HepG2 (cell line): Measurements from ENCODE around the gene METTL1. TPM values are rescaled to one million over a fixed set of nuclear protein-coding genes. Genes with fewer than 3 reads are reported as not detected.

Experiments used
- ATF7 ChIP-seq, 2 experiments: fragments of 450-650 bp in 1 of 2; sonication (generic) in 1 of 2; formaldehyde crosslinking in 1 of 2; IDR thresholded peaks; 2 replicates each; pipeline versions ENCODE4 v1.4.0 to v1.6.1; 2016 to 2020; ENCODE audit warnings: antibody characterized with exemption in 1 of 2, mild to moderate bottlenecking in 1 of 2, missing genetic modification reagents in 1 of 2
- DMAP1 ChIP-seq: IDR thresholded peaks from 2 replicates; pipeline ENCODE4 v1.6.1; 2016
- ETV6 ChIP-seq: sonication (generic); formaldehyde crosslinking; conservative IDR thresholded peaks from 2 replicates; pipeline ENCODE4 v1.4.0; 2020; ENCODE audit warnings: missing genetic modification reagents
- FOXA3 ChIP-seq: IDR thresholded peaks from 2 replicates; pipeline ENCODE4 v1.6.1; 2016; ENCODE audit warnings: missing genetic modification reagents, missing compliant biosample characterization
- KDM1A ChIP-seq: IDR thresholded peaks from 2 replicates; pipeline ENCODE4 v1.6.1; 2016; ENCODE audit warnings: missing compliant biosample characterization
- KDM2A ChIP-seq: sonication (generic); formaldehyde crosslinking; IDR thresholded peaks from 2 replicates; pipeline ENCODE4 v1.4.0; 2020; ENCODE audit warnings: low read depth, missing genetic modification reagents, borderline replicate concordance
- KMT2A ChIP-seq: sonication (generic); formaldehyde crosslinking; IDR thresholded peaks from 2 replicates; pipeline ENCODE4 v1.4.0; 2020; ENCODE audit warnings: missing genetic modification reagents
- NFKBIZ ChIP-seq: IDR thresholded peaks from 2 replicates; pipeline ENCODE4 v1.6.1; 2018; ENCODE audit warnings: missing genetic modification reagents, missing compliant biosample characterization
- ZNF441 ChIP-seq: sonication (generic); formaldehyde crosslinking; IDR thresholded peaks from 2 replicates; pipeline ENCODE4 v1.7.0; 2021; ENCODE audit warnings: missing genetic modification reagents, borderline replicate concordance
- ZNF614 ChIP-seq: IDR thresholded peaks from 2 replicates; pipeline ENCODE4 v1.6.1; 2018; ENCODE audit warnings: missing biosample characterization, missing genetic modification reagents, inconsistent platforms, borderline replicate concordance
- ZNF652 ChIP-seq: IDR thresholded peaks from 2 replicates; pipeline ENCODE4 v1.6.1; 2016; ENCODE audit warnings: low read depth, borderline replicate concordance
- ZNF749 ChIP-seq: sonication (generic); formaldehyde crosslinking; IDR thresholded peaks from 2 replicates; pipeline ENCODE4 v1.8.0; 2022; ENCODE audit warnings: mild to moderate bottlenecking, missing genetic modification reagents, moderate library complexity, borderline replicate concordance
- polyA plus RNA-seq, 8 experiments: library from polyadenylated mRNA; depleted of rRNA in 3 of 8; stranded (reverse) in 7 of 8; unstranded in 1 of 8; fragments of >200 nt; fragmentation: Illumina TruSeq in 4 of 8; extraction: Trizol in 4 of 8; gene quantifications; 2 replicates each; pipeline versions ENCODE4 v1.2.1 to v1.2.3, GENCODE V29; 2011 to 2016; ENCODE audit warnings: low read depth in 4 of 8, missing spikeins in 1 of 8, mixed read lengths in 1 of 8; ENCODE audit not compliant: insufficient read depth in 1 of 8
- total RNA-seq, 5 experiments: library from RNA; depleted of rRNA; stranded (reverse); fragments of >200 nt; fragmentation: Illumina TruSeq; extraction: Trizol; gene quantifications; 2 replicates each; pipeline ENCODE4 v1.2.3, GENCODE V29; 2016; ENCODE audit warnings: low read depth in 1 of 5
- TF ChIP-seq, protein P1 (sequence below), 2 experiments: sonication (generic) in 1 of 2; formaldehyde crosslinking in 1 of 2; IDR thresholded peaks; 2 replicates each; pipeline versions ENCODE4 v1.5.1 to v1.6.1; 2011 to 2020; ENCODE audit warnings: borderline replicate concordance in 1 of 2, low read depth in 1 of 2, low read length in 1 of 2, mild to moderate bottlenecking in 1 of 2, missing genetic modification reagents in 1 of 2, moderate library complexity in 1 of 2
- TF ChIP-seq, protein P2 (sequence below): sonication (generic); formaldehyde crosslinking; IDR thresholded peaks from 2 replicates; pipeline ENCODE4 v1.4.0; 2020; ENCODE audit warnings: missing genetic modification reagents
- TF ChIP-seq, protein P3 (sequence below): sonication (generic); formaldehyde crosslinking; IDR thresholded peaks from 2 replicates; pipeline ENCODE4 v1.4.0; 2020; ENCODE audit warnings: missing genetic modification reagents
- TF ChIP-seq, protein P4 (sequence below): sonication (generic); formaldehyde crosslinking; IDR thresholded peaks from 2 replicates; pipeline ENCODE4 v1.4.0; 2020; ENCODE audit warnings: missing genetic modification reagents, borderline replicate concordance
- TF ChIP-seq, protein P5 (sequence below): sonication (generic); formaldehyde crosslinking; IDR thresholded peaks from 2 replicates; pipeline ENCODE4 v1.8.0; 2022; ENCODE audit warnings: mild to moderate bottlenecking, missing genetic modification reagents, moderate library complexity

The METTL1 gene
- total and polyA plus RNA-seq, 2 of the 13 experiments (the other 11 are each of a cell fraction or from before 2014, with no cell fraction given) = 34.7 to 36.9 TPM

DNA sequence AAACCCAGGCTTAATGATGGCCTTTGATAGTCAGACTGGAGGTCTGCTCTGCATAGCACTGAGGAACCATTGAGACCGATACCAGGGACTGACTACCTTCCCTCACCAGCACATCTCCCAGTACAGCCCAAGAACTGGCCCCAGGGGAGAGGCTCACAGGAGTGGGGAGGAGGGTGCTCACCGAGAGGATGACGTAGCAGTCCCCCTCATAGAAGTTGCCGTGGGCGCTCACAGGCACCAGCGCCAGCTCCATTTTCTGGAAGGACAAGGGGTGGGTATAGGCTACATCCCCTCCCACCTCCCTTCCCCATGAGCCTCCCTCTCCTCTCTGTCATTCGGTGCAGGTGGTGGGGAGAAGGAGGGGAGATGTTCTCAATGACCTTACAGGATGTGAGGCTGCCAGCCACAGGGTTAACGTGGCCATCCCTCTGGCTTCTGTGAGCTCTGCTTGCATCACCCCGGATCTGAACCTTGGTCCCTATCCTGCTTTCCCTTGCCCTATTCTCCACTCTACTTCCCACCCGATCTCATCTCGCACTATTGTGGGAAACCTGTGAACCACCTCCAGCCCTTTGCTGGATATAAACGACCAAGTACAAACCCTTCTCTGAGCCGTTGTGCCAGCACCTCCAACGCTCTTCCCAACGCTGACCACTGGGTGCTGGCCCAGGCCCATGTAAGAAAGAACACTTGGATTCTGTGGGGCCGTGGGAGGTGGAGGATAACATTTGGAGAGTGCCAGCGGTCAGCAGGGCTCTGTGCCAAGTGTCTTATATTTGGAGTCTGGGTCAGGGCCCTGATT, 42.3 kb upstream of the METTL1 start (continued):
- TF ChIP-seq, protein P1, sequence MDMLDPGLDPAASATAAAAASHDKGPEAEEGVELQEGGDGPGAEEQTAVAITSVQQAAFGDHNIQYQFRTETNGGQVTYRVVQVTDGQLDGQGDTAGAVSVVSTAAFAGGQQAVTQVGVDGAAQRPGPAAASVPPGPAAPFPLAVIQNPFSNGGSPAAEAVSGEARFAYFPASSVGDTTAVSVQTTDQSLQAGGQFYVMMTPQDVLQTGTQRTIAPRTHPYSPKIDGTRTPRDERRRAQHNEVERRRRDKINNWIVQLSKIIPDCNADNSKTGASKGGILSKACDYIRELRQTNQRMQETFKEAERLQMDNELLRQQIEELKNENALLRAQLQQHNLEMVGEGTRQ (IDR thresholded peaks at IDR 0.05; ENCODE audit: low read depth, low read length) = no peak
- TF ChIP-seq, protein P1 (CRISPR knock-in tag; IDR thresholded peaks at IDR 0.05; ENCODE audit: borderline replicate concordance) = no peak
- TF ChIP-seq ZNF441 (CRISPR knock-in tag) = 0 out of 2 replicates have a peak, but pooled peaks have one; percentile 54
- peak; percentile 52; the same call in 1 of the 2 replicates for TF ChIP-seq DMAP1 (CRISPR knock-in tag)
- 0 out of 2 replicates have a peak, but pooled peaks have one; percentile 10 for TF ChIP-seq ATF7 (IDR thresholded peaks at IDR 0.05)
- no peak for TF ChIP-seq ATF7 (CRISPR knock-in tag; IDR thresholded peaks at IDR 0.05)
- TF ChIP-seq, protein P2, sequence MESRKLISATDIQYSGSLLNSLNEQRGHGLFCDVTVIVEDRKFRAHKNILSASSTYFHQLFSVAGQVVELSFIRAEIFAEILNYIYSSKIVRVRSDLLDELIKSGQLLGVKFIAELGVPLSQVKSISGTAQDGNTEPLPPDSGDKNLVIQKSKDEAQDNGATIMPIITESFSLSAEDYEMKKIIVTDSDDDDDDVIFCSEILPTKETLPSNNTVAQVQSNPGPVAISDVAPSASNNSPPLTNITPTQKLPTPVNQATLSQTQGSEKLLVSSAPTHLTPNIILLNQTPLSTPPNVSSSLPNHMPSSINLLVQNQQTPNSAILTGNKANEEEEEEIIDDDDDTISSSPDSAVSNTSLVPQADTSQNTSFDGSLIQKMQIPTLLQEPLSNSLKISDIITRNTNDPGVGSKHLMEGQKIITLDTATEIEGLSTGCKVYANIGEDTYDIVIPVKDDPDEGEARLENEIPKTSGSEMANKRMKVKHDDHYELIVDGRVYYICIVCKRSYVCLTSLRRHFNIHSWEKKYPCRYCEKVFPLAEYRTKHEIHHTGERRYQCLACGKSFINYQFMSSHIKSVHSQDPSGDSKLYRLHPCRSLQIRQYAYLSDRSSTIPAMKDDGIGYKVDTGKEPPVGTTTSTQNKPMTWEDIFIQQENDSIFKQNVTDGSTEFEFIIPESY (CRISPR knock-in tag) = peak; percentile 8; the same call in 1 of the 2 replicates
- no peak for TF ChIP-seq ZNF749 (CRISPR knock-in tag)
- peak; percentile 47; the same call in 1 of the 2 replicates for TF ChIP-seq KDM1A (CRISPR knock-in tag)
- TF ChIP-seq ZNF652 (CRISPR knock-in tag) = peak; percentile 90
- TF ChIP-seq FOXA3 (CRISPR knock-in tag) = peak; percentile 65
- TF ChIP-seq, protein P3, sequence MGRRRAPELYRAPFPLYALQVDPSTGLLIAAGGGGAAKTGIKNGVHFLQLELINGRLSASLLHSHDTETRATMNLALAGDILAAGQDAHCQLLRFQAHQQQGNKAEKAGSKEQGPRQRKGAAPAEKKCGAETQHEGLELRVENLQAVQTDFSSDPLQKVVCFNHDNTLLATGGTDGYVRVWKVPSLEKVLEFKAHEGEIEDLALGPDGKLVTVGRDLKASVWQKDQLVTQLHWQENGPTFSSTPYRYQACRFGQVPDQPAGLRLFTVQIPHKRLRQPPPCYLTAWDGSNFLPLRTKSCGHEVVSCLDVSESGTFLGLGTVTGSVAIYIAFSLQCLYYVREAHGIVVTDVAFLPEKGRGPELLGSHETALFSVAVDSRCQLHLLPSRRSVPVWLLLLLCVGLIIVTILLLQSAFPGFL = no peak
- no peak for TF ChIP-seq KMT2A (CRISPR knock-in tag)
- no peak for TF ChIP-seq ETV6 (CRISPR knock-in tag)
- TF ChIP-seq KDM2A (CRISPR knock-in tag) = peak; percentile 33; the same call in 1 of the 2 replicates
- TF ChIP-seq, protein P4, sequence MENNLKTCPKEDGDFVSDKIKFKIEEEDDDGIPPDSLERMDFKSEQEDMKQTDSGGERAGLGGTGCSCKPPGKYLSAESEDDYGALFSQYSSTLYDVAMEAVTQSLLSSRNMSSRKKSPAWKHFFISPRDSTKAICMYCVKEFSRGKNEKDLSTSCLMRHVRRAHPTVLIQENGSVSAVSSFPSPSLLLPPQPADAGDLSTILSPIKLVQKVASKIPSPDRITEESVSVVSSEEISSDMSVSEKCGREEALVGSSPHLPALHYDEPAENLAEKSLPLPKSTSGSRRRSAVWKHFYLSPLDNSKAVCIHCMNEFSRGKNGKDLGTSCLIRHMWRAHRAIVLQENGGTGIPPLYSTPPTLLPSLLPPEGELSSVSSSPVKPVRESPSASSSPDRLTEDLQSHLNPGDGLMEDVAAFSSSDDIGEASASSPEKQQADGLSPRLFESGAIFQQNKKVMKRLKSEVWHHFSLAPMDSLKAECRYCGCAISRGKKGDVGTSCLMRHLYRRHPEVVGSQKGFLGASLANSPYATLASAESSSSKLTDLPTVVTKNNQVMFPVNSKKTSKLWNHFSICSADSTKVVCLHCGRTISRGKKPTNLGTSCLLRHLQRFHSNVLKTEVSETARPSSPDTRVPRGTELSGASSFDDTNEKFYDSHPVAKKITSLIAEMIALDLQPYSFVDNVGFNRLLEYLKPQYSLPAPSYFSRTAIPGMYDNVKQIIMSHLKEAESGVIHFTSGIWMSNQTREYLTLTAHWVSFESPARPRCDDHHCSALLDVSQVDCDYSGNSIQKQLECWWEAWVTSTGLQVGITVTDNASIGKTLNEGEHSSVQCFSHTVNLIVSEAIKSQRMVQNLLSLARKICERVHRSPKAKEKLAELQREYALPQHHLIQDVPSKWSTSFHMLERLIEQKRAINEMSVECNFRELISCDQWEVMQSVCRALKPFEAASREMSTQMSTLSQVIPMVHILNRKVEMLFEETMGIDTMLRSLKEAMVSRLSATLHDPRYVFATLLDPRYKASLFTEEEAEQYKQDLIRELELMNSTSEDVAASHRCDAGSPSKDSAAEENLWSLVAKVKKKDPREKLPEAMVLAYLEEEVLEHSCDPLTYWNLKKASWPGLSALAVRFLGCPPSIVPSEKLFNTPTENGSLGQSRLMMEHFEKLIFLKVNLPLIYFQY (CRISPR knock-in tag) = peak; percentile 34; the same call in 1 of the 2 replicates
- TF ChIP-seq NFKBIZ (CRISPR knock-in tag) = peak; percentile 62; the same call in 1 of the 2 replicates
- TF ChIP-seq ZNF614 (CRISPR knock-in tag) = 0 out of 2 replicates have a peak, but pooled peaks have one; percentile 43
- TF ChIP-seq, protein P5, sequence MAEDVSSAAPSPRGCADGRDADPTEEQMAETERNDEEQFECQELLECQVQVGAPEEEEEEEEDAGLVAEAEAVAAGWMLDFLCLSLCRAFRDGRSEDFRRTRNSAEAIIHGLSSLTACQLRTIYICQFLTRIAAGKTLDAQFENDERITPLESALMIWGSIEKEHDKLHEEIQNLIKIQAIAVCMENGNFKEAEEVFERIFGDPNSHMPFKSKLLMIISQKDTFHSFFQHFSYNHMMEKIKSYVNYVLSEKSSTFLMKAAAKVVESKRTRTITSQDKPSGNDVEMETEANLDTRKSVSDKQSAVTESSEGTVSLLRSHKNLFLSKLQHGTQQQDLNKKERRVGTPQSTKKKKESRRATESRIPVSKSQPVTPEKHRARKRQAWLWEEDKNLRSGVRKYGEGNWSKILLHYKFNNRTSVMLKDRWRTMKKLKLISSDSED = no peak
